DMS114 treated with DMSO at 0.1 percent for 48 hours (cell line): ENCODE data around the gene SMAD7.

Experiments used
- DNase-seq: peaks from one replicate; lab custom pipeline; 2025; ENCODE audit not compliant: unreplicated experiment; lab: John Stamatoyannopoulos, UW

The SMAD7 gene

GRCh38 chr18:48947092-48947491 is 3.7 kb downstream of the SMAD7 start:
- no peak for DNase-seq

- no peak for DNase-seq
Measured at GRCh38 chr18:48946329-48946835, 4.4 kb downstream of the SMAD7 start.

- no peak for DNase-seq
Measured at GRCh38 chr18:48945953-48946217, 4.9 kb downstream of the SMAD7 start.

DNA sequence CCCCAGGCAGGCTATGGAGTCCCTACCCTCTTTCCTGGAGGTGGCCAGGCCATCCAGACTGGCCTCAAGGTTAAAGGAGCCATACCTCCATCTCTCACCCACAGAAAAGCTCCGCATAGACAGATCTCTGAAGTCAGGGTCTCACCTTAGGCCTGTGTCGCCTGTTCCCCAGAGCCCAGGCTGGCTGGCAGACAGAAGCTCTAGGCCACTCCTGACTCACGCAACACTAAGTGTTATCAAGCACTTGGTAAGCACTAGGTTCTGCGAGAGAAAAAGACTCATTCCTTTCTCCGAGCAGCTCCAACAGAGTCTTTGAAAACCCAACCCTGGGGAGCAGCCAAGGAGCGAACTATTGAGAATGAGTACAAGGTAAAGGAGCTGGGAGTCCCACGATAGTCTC is 6.1 kb downstream of the SMAD7 start:
- DNase-seq, result no peak

DNA sequence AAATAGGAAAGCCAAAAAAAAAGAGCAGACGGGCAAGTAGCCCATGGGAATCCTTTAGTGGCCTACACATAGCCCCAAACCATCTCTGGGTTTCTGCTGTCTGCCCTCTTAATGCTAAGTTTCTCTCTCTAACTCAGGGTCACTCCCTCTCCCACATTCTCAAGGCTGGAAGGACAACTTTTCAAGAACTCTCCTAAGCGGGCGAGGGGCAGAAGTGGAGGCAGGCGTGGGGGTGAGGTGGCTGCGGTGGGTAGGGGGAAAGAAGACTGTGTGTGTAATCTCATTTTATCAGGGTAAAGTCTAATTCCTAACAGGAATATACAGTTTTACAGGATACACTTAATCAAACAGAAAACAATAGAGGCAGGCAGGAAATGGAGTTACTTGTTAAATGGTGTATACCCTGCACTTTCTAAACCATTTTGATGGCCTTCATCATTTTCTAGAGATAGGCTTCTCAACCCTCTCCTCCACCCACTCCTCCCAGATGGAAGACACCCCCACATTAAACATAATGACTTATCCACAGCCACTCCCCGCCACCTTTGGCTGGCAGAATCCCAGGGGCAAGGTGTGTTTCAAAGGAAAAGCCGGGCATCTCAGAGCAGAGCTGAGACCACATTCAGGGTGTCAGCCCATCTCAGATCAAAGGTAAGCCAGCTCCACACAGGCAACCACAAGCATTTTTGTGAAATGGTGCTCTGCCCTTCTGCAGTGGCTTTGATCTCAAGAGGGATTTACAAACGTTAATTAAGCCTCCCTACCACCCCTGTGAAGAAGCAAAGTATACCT is 6.8 kb downstream of the SMAD7 start:
- DNase-seq, result no peak

GRCh38 chr18:48943333-48943732 is 7.4 kb downstream of the SMAD7 start:
- no peak for DNase-seq

DNA sequence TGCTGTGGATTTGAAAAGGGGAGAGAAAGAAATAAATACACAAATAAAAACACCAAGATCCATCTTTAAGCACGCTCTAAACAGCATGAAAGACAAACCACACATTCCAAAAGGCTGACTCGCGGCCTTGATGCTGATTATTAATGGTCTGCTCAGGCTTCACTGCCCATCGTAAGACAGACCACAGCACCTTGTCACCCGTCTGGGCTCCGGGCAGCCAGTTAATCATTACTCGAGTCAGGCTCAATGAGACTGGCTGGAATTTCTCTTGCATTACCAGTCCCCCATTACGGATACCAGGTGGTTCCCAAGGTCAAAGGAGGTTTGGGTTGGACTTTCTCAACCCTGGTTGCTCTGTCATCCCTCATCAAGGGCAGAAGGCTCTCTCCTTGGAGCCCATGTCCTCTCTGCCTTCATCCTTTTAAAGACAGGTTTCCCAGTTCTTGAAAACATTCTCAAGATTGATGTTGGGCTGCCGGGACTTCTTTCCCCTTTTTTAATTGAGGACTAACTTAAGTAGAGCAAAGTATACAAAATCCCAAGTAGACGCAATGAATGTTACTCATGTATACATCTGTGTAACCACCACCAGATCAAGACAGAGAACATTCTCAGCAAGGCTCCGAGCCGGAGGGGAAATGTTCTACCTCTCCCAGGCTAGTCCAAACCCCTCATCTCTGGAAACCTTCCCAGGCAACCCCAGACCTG is 8.1 kb downstream of the SMAD7 start:
- DNase-seq, result no peak

DNA sequence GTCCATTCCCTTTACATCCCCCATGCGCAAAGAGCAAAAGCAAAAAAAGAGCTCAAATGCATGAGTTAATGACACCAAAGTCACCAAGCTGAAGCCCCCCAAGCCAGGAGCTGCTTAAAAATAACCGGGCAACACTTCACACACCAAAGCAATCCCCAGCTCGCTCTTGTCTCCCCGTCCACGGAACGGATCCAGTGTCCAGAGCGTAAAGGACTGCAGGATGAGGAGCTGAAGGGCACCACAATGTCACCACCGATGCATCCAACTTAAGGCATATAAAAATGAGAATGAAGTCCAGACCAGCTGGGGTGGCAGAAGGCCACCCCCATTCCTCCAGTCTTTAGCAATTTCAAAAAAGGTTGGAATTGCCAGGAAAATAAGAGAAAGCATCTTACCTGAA is 8.7 kb downstream of the SMAD7 start:
- no peak for DNase-seq

DNA sequence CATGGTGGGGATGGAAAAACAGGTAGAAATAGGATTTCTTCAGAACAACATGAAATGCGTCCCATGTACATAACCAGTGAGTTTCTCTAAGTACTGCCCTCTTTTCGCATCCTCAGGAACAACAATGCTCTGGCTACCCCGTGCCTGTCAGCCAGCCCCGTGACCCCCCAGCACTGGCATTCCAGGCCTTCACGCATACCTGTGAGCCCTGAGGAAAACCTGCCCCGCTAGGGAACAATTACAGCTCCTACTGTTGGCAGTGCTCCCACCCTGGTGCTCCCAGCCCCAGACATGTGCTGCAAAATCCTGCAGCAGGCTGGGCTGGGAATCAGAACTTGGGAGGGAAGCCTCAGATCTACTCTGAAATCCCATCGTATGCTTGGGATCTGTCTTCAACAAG is 9.1 kb downstream of the SMAD7 start:
- DNase-seq, result no peak

DNA sequence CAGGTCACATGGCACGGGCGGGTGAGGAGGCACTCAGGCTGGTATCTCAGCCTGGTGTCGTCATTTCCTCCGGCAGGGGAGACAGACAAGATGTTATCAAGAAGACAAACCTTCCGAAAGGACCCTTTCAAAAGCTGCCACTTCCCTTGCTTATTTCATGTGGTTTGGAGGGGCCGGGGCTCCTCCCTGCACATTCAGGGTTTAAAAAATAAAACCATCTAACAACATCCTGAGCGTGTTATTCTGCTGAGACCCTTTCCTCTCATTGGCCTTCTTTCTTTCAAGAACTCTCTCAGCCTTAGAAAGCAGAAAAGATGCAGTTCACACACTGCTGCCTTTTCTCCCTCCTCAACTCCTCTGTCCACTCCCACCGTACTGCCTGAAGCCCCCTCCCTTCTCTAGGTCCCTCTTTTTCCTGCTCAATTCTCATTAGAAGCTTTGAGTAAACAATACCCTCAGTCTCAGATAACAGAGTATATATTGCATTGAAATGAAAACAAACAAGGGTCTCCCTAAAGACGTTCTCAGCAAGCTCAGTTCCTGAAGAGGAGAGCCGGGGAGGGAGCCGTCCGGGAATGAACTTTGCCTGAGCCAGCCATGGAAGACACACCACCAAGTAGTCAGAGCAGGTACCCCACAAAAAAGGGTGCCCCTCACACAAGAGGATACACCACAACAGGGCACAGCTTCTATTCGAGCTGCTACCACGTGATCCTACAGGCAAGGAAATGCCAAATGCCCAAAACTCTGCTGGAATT is 9.7 kb downstream of the SMAD7 start:
- DNase-seq, result no peak

GRCh38 chr18:48939205-48940097 is 11.3 kb downstream of the SMAD7 start:
- DNase-seq, result no peak

- DNase-seq, result no peak
Measured at GRCh38 chr18:48938827-48939204, 11.9 kb downstream of the SMAD7 start.

DNA sequence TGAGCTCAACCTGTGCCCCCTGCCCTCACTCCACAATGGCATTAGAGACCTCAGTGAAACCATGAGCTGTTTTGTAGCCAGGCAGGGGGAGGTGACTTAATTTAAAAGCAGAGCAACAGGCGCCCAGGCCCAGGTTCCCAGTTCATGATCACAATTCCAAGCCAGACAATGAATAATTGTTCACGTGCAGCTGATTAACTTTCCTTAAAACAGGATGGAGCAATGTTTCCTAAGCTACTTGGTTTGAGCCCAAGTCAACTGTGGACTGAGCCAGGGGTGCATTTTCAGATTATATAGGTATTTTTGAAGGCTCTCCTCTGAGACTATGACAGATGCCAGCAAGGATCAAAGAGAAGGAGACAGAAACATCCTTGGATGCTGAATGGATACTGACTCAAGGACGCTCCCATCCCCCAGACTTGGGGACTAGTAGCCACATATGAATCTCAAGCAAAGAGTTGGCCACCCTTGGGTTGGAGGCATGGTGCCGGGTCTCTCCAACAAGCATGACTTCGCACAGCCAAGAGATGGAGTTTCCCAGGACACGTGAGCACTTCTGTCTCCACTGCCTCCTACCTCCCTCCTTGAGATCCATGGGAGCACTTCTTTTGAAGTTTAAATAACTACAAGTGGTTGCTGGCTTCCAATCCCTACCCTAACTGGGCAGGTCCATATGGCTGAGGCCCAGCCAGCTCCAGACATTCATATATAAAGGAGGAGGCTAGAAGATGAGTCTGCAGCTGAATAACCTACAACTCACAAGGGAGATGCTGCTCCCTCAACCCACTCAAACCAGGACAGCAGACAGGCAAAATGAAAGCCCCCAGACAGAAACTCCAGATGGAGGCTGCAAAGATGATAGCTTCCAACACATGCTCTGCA is 12.7 kb downstream of the SMAD7 start:
- no peak for DNase-seq

- DNase-seq, result no peak
Measured at GRCh38 chr18:48935433-48935774, 15.4 kb downstream of the SMAD7 start.

GRCh38 chr18:48934723-48935432 is 15.9 kb downstream of the SMAD7 start:
- no peak for DNase-seq

- DNase-seq, result no peak
Measured at GRCh38 chr18:48934415-48934722, 16.4 kb downstream of the SMAD7 start.

GRCh38 chr18:48933578-48934414 is 17.0 kb downstream of the SMAD7 start:
- no peak for DNase-seq

DNA sequence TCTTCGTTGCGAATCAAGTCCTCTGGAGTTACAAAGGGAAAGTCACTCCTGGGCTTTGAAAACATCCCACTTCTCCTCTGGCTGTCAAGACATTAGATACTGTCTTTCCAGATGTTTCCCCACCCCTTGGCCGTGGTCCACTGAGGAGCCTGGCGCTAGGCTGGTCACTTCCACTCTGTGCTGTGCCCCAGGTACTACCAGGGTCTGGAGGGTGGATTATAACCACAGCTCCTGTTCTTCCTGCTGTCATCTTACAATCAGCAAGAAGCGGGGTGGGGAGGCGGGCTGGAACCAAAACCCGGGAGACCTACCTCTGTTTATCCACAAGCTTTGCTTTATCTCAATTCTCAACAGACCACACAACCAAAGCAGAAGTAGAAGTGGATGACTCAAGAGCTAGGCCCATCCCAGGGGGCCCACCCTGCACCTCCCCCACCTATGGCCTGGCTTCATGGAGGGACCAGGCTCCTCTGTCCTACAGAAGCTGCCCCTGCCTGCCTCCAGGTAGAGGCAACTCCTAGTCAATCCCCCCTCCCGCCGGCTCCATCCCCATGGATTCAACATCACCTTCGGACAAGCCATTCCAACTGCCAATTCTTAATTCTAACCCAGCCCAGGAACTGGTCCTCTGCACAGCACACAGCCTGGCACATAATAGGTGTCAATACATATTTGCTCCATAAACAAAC is 17.8 kb downstream of the SMAD7 start:
- DNase-seq, result no peak
